B cell (primary cell): Measurements from ENCODE around the gene PBX1. TPM values are rescaled to one million over a fixed set of nuclear protein-coding genes. Genes with fewer than 3 reads are reported as not detected.

Source experiments
- ATAC-seq: fragments of 200-7000 bp; cut with Tn5 transposase; one replicate; pipeline ENCODE4 v1.10.0; 2021; ENCODE audit warnings: low read depth, mild to moderate bottlenecking, moderate number of reproducible peaks, moderate library complexity
- CTCF ChIA-PET: fragments of 350-600 bp; sonication (Branson Sonifier 250); formaldehyde crosslinking; loops from one replicate; lab custom pipeline; 2021; ENCODE audit warnings: antibody characterized with exemption, inconsistent platforms; lab: Charles Lee
- POLR2A ChIA-PET: fragments of 350-600 bp; sonication (Branson Sonifier 250); formaldehyde crosslinking; loops from one replicate; lab custom pipeline; 2021; ENCODE audit warnings: antibody characterized with exemption; lab: Charles Lee
- DNase-seq: peaks from one replicate; pipeline ENCODE4 v3.0.0; 2013
- H2AFZ ChIP-seq: 2 replicates; pipeline ENCODE4 v1.6.1; 2012; ENCODE audit warnings: mild to moderate bottlenecking, low read depth, low read length; ENCODE audit not compliant: insufficient read depth, poor library complexity, severe bottlenecking
- H3K27ac ChIP-seq, 2 donors: 1 replicate in 1 of 2; 2 replicates in 1 of 2; pipeline ENCODE4 v1.5.1; 2012 to 2013; ENCODE audit warnings: low read length in 2 of 2, mild to moderate bottlenecking in 2 of 2, moderate library complexity in 1 of 2
- H3K27me3 ChIP-seq, 4 experiments: fragments of 200-600 bp in 1 of 4; sonication (generic) in 1 of 4; replicated peaks in 1 of 4; 1 replicate in 2 of 4; 2 replicates in 2 of 4; pipeline versions ENCODE4 v1.6.1 to v1.7.0; 2013 to 2016; ENCODE audit warnings: low read length in 3 of 4, mild to moderate bottlenecking in 2 of 4, mixed read lengths in 1 of 4, moderate library complexity in 1 of 4; ENCODE audit not compliant: insufficient read depth in 4 of 4, control insufficient read depth in 3 of 4; ENCODE audit errors: control extremely low read depth in 1 of 4
- H3K36me3 ChIP-seq, 2 experiments: replicated peaks in 1 of 2; 1 replicate in 1 of 2; 2 replicates in 1 of 2; pipeline versions ENCODE4 v1.6.1 to v1.7.1; 2013; ENCODE audit warnings: low read length in 1 of 2; ENCODE audit not compliant: insufficient read depth in 2 of 2, control insufficient read depth in 1 of 2; ENCODE audit errors: control extremely low read depth in 1 of 2, extremely low read depth in 1 of 2
- H3K4me1 ChIP-seq, 2 donors: fragments of 200-600 bp in 1 of 2; sonication (generic) in 1 of 2; 1 replicate in 1 of 2; 2 replicates in 1 of 2; pipeline versions ENCODE4 v1.5.1 to v1.6.1; 2013 to 2017; ENCODE audit warnings: low read length in 2 of 2; ENCODE audit not compliant: control insufficient read depth in 2 of 2, insufficient read depth in 2 of 2
- H3K4me2 ChIP-seq: replicated peaks from 2 replicates; pipeline ENCODE3; 2012; ENCODE audit warnings: mild to moderate bottlenecking, low read depth, low read length; ENCODE audit not compliant: poor library complexity, severe bottlenecking
- H3K4me3 ChIP-seq, 5 experiments: fragments of 200-600 bp in 1 of 5; sonication (generic) in 1 of 5; 1 replicate in 3 of 5; 2 replicates in 2 of 5; pipeline versions ENCODE4 v1.5.1 to v1.7.0; 2011 to 2016; ENCODE audit warnings: low read length in 4 of 5, mild to moderate bottlenecking in 4 of 5, low read depth in 2 of 5, control low read depth in 1 of 5, moderate library complexity in 1 of 5; ENCODE audit not compliant: insufficient read depth in 1 of 5; ENCODE audit errors: control extremely low read depth in 1 of 5, extremely low read depth in 1 of 5
- H3K79me2 ChIP-seq: fragments of 200-600 bp; sonication (generic); one replicate; pipeline ENCODE4 v1.6.0; 2016; ENCODE audit warnings: low read length; ENCODE audit not compliant: control insufficient read depth, insufficient read depth
- H3K9ac ChIP-seq: fragments of 200-600 bp; sonication (generic); 2 replicates; pipeline ENCODE4 v1.6.1; 2017; ENCODE audit warnings: mild to moderate bottlenecking, low read length, moderate library complexity
- H3K9me3 ChIP-seq, 3 donors: one replicate each; pipeline versions ENCODE4 v1.6.1 to v1.7.1; 2013; ENCODE audit warnings: low read length in 2 of 3; ENCODE audit not compliant: control insufficient read depth in 2 of 3, insufficient read depth in 1 of 3; ENCODE audit errors: control extremely low read depth in 1 of 3
- H4K20me1 ChIP-seq: 2 replicates; pipeline ENCODE4 v1.6.0; 2012; ENCODE audit warnings: mild to moderate bottlenecking, low read length; ENCODE audit not compliant: insufficient read depth, control insufficient read depth, poor library complexity, severe bottlenecking
- H3K27ac Mint-ChIP-seq: one replicate; pipeline ENCODE4 v1.8.0; 2021; ENCODE audit warnings: mixed read lengths
- H3K27me3 Mint-ChIP-seq: one replicate; pipeline ENCODE4 v1.8.0; 2021; ENCODE audit warnings: mixed read lengths
- H3K4me1 Mint-ChIP-seq: one replicate; pipeline ENCODE4 v1.8.0; 2021; ENCODE audit warnings: mixed read lengths
- H3K4me3 Mint-ChIP-seq: one replicate; pipeline ENCODE4 v1.8.0; 2021; ENCODE audit warnings: mixed read lengths
- H3K9me3 Mint-ChIP-seq: one replicate; pipeline ENCODE4 v1.8.0; 2022; ENCODE audit warnings: mixed read lengths; ENCODE audit not compliant: insufficient read depth
- CTCF ChIP-seq: fragments of 200-600 bp; IDR thresholded peaks from one replicate; pipeline ENCODE4 v1.8.0; 2022; ENCODE audit warnings: antibody characterized with exemption, mild to moderate bottlenecking
- EZH2 ChIP-seq: IDR thresholded peaks from 2 replicates; pipeline ENCODE4 v1.6.1; 2012; ENCODE audit warnings: borderline replicate concordance, low read depth, mild to moderate bottlenecking, moderate library complexity, low read length; ENCODE audit not compliant: insufficient read depth, poor library complexity, severe bottlenecking
- WGBS: methylation state at CpG from one replicate; pipeline ENCODE4 v1.1.5; 2013; ENCODE audit warnings: missing lambda C conversion rate; ENCODE audit not compliant: insufficient coverage; 5-methylcytosine and 5-hydroxymethylcytosine counted together
- intact Hi-C: fragments of 100-400 bp; cut with micrococcal nuclease; formaldehyde crosslinking; loops from one replicate; pipeline ENCODE4 v1.10.0; 2022
- polyA plus RNA-seq: library from polyadenylated mRNA; depleted of rRNA; stranded (reverse); fragments of >200 nt; gene quantifications from 2 replicates; pipeline ENCODE4 v1.2.3, GENCODE V29; 2012
- total RNA-seq, 2 donors: library from RNA; stranded (reverse); fragments of 120-200 nt in 1 of 2; gene quantifications; 1 replicate in 1 of 2; 2 replicates in 1 of 2; pipeline versions ENCODE4 v1.2.3 to v1.2.4, GENCODE V29; 2013 to 2022

The PBX1 gene
- total and polyA plus RNA-seq, 2 donors (not counting 1 experiment from before 2014, with no cell fraction given), result 0.32 TPM; not detected in 1

- Histone ChIP-seq H3K4me1 (no peaks in the 10 kb centered on the region), H3K36me3 (no peaks in the 10 kb centered on the region), H3K9ac (no peak overlapping the region), H3K9me3 (no peaks in the 10 kb centered on the region), H3K4me2 (no peak overlapping the region), H4K20me1 (no peaks in the 10 kb centered on the region), H3K79me2 (no peaks in the 10 kb centered on the region), H2AFZ (no peak overlapping the region), H3K4me3 (no peak overlapping the region), H3K27ac (no peak overlapping the region), H3K27me3 (no peaks in the 10 kb centered on the region)
- ChIA-PET POLR2A (no interaction called here), CTCF (no interaction called here)
- Mint-ChIP-seq H3K4me3 (no peak overlapping the region), H3K4me1 (no peaks in the 10 kb centered on the region), H3K27ac (no peak overlapping the region), H3K9me3 (no peaks in the 10 kb centered on the region), H3K27me3 (no peaks in the 10 kb centered on the region)
- DNase-seq (no peak), ATAC-seq (no peak)
- TF ChIP-seq EZH2, result no peak
- intact Hi-C loops, result no loop called here
- WGBS, result 96% methylated on average over 4 of the region's 8 CpGs
Measured at GRCh38 chr1:164867590-164867989, 308.6 kb downstream of the PBX1 start.

- Histone ChIP-seq H3K4me1 (no peaks in the 10 kb centered on the region), H3K79me2 (no peaks in the 10 kb centered on the region), H2AFZ (no peak overlapping the region), H3K36me3 (no peaks in the 10 kb centered on the region), H3K27me3 (no peaks in the 10 kb centered on the region), H3K4me3 (no peak overlapping the region), H4K20me1 (no peaks in the 10 kb centered on the region), H3K27ac (no peak overlapping the region), H3K9me3 (no peaks in the 10 kb centered on the region), H3K4me2 (no peak overlapping the region), H3K9ac (no peak overlapping the region)
- Mint-ChIP-seq H3K4me1 (no peaks in the 10 kb centered on the region), H3K4me3 (no peak overlapping the region), H3K9me3 (no peaks in the 10 kb centered on the region), H3K27ac (no peak overlapping the region), H3K27me3 (no peaks in the 10 kb centered on the region)
- TF ChIP-seq EZH2, result no peak
- no peak for TF ChIP-seq CTCF
- intact Hi-C loops, result no loop called here
- DNase-seq (no peak), ATAC-seq (no peak)
- 92% methylated on average over 4 of the region's 4 CpGs for WGBS
- ChIA-PET CTCF (no interaction called here), POLR2A (no interaction called here)
Measured at GRCh38 chr1:164868990-164869389, 310.0 kb downstream of the PBX1 start.
